ENCODE data around the gene VPS37C.

- no peak for TF ChIP-seq CTCF (IDR thresholded peaks at IDR 0.05)
- no peak for TF ChIP-seq POLR2AphosphoS5 (IDR thresholded peaks at IDR 0.05; ENCODE audit: low read depth, low read length)
- TF ChIP-seq TCF7L2 (IDR thresholded peaks at IDR 0.05; ENCODE audit: low read depth, low read length), result no peak
- TF ChIP-seq REST (IDR thresholded peaks at IDR 0.05; ENCODE audit: insufficient read depth in 1 of 2, low read depth in 2 of 2, low read length in 1 of 2), result no peak
- no peak for TF ChIP-seq SIN3A (IDR thresholded peaks at IDR 0.05; ENCODE audit: borderline replicate concordance, insufficient read depth, low read depth, low read length)
Measured at GRCh38 chr11:61194169-61194671, 33.0 kb upstream of the VPS37C start.
